ENCODE data around the gene XYLT1.
"Not testable (repeated sequence)": the region's sequence is repeated elsewhere in the genome, so short reads cannot be mapped to it uniquely, and the experiment has no call there.

XYLT1 gene

GRCh38 chr16:17335406-17335805 is 135.4 kb downstream of the XYLT1 start:
- H3K79me2 ChIP-seq (ENCODE audit: control insufficient read depth, insufficient read depth, low read length, unreplicated experiment), result peaks cover 11% of the 10 kb centered on the region
- H2AFZ ChIP-seq (ENCODE audit: low read length, unreplicated experiment); H3K4me3 ChIP-seq (ENCODE audit: low read depth, low read length); H3K36me3 ChIP-seq (ENCODE audit: insufficient read depth, low read length); H3K27me3 ChIP-seq (ENCODE audit: insufficient read depth, low read length); H3K27ac ChIP-seq (ENCODE audit: low read depth, low read length): not testable (repeated sequence)
- peaks cover 11% of the 10 kb centered on the region for H3K4me1 ChIP-seq (ENCODE audit: control insufficient read depth, insufficient read depth, low read length, unreplicated experiment)

- no peaks in the 10 kb centered on the region for H3K27me3 ChIP-seq (ENCODE audit: insufficient read depth, low read length)
- H3K27ac ChIP-seq (ENCODE audit: low read depth, low read length), result peak overlapping the region; percentile 57
- no peak overlapping the region for H2AFZ ChIP-seq (ENCODE audit: low read length, unreplicated experiment)
- H3K4me1 ChIP-seq (ENCODE audit: control insufficient read depth, insufficient read depth, low read length, unreplicated experiment), result peaks cover 7% of the 10 kb centered on the region
- peaks cover 14% of the 10 kb centered on the region for H3K79me2 ChIP-seq (ENCODE audit: control insufficient read depth, insufficient read depth, low read length, unreplicated experiment)
- no peak overlapping the region for H3K4me3 ChIP-seq (ENCODE audit: low read depth, low read length)
- H3K36me3 ChIP-seq (ENCODE audit: insufficient read depth, low read length), result no peaks in the 10 kb centered on the region
Observed at GRCh38 chr16:17334096-17334495, 136.7 kb downstream of the XYLT1 start.

- H3K27ac ChIP-seq (ENCODE audit: low read depth, low read length), result no peak overlapping the region
- H2AFZ ChIP-seq (ENCODE audit: low read length, unreplicated experiment), result no peak overlapping the region
- H3K36me3 ChIP-seq (ENCODE audit: insufficient read depth, low read length), result no peaks in the 10 kb centered on the region
- no peak overlapping the region for H3K4me3 ChIP-seq (ENCODE audit: low read depth, low read length)
- peaks cover 14% of the 10 kb centered on the region for H3K79me2 ChIP-seq (ENCODE audit: control insufficient read depth, insufficient read depth, low read length, unreplicated experiment)
- H3K27me3 ChIP-seq (ENCODE audit: insufficient read depth, low read length), result no peaks in the 10 kb centered on the region
- peaks cover 7% of the 10 kb centered on the region for H3K4me1 ChIP-seq (ENCODE audit: control insufficient read depth, insufficient read depth, low read length, unreplicated experiment)
Observed at GRCh38 chr16:17333229-17333628, 137.5 kb downstream of the XYLT1 start.

- Histone ChIP-seq H3K4me3 (ENCODE audit: low read depth, low read length) (no peak overlapping the region), H3K4me1 (ENCODE audit: control insufficient read depth, insufficient read depth, low read length, unreplicated experiment) (peaks cover 7% of the 10 kb centered on the region), H3K27me3 (ENCODE audit: insufficient read depth, low read length) (no peaks in the 10 kb centered on the region), H2AFZ (ENCODE audit: low read length, unreplicated experiment) (no peak overlapping the region), H3K79me2 (ENCODE audit: control insufficient read depth, insufficient read depth, low read length, unreplicated experiment) (peaks cover 14% of the 10 kb centered on the region), H3K36me3 (ENCODE audit: insufficient read depth, low read length) (no peaks in the 10 kb centered on the region), H3K27ac (ENCODE audit: low read depth, low read length) (no peak overlapping the region)
Observed at GRCh38 chr16:17331991-17332390, 138.8 kb downstream of the XYLT1 start.

- peaks cover 7% of the 10 kb centered on the region for H3K4me1 ChIP-seq (ENCODE audit: control insufficient read depth, insufficient read depth, low read length, unreplicated experiment)
Observed at GRCh38 chr16:17331071-17331607, 139.6 kb downstream of the XYLT1 start.

GRCh38 chr16:17330044-17330443 is 140.7 kb downstream of the XYLT1 start:
- no peak overlapping the region for H2AFZ ChIP-seq (ENCODE audit: low read length, unreplicated experiment)
- H3K27ac ChIP-seq (ENCODE audit: low read depth, low read length), result no peak overlapping the region
- no peak overlapping the region for H3K4me3 ChIP-seq (ENCODE audit: low read depth, low read length)
- H3K79me2 ChIP-seq (ENCODE audit: control insufficient read depth, insufficient read depth, low read length, unreplicated experiment), result peaks cover 14% of the 10 kb centered on the region
- peaks cover 7% of the 10 kb centered on the region for H3K4me1 ChIP-seq (ENCODE audit: control insufficient read depth, insufficient read depth, low read length, unreplicated experiment)
- no peaks in the 10 kb centered on the region for H3K36me3 ChIP-seq (ENCODE audit: insufficient read depth, low read length)
- no peaks in the 10 kb centered on the region for H3K27me3 ChIP-seq (ENCODE audit: insufficient read depth, low read length)

More at GRCh38 chr16:17331071-17331607, 139.6 kb downstream of the XYLT1 start:
- Histone ChIP-seq H3K27ac (ENCODE audit: low read depth, low read length) (no peak overlapping the region), H3K27me3 (ENCODE audit: insufficient read depth, low read length) (no peaks in the 10 kb centered on the region), H2AFZ (ENCODE audit: low read length, unreplicated experiment) (no peak overlapping the region), H3K79me2 (ENCODE audit: control insufficient read depth, insufficient read depth, low read length, unreplicated experiment) (peaks cover 14% of the 10 kb centered on the region), H3K4me3 (ENCODE audit: low read depth, low read length) (no peak overlapping the region), H3K36me3 (ENCODE audit: insufficient read depth, low read length) (no peaks in the 10 kb centered on the region)

- no peak overlapping the region for H3K27ac ChIP-seq (ENCODE audit: low read depth, low read length)
Observed at GRCh38 chr16:17329391-17329790, 141.4 kb downstream of the XYLT1 start.

GRCh38 chr16:17328932-17329331 is 141.8 kb downstream of the XYLT1 start:
- peaks cover 3% of the 10 kb centered on the region for H3K4me1 ChIP-seq (ENCODE audit: control insufficient read depth, insufficient read depth, low read length, unreplicated experiment)
- no peak overlapping the region for H3K4me3 ChIP-seq (ENCODE audit: low read depth, low read length)
- H3K79me2 ChIP-seq (ENCODE audit: control insufficient read depth, insufficient read depth, low read length, unreplicated experiment), result peaks cover 14% of the 10 kb centered on the region
- no peak overlapping the region for H2AFZ ChIP-seq (ENCODE audit: low read length, unreplicated experiment)
- no peaks in the 10 kb centered on the region for H3K27me3 ChIP-seq (ENCODE audit: insufficient read depth, low read length)
- no peak overlapping the region for H3K27ac ChIP-seq (ENCODE audit: low read depth, low read length)
- H3K36me3 ChIP-seq (ENCODE audit: insufficient read depth, low read length), result no peaks in the 10 kb centered on the region

More at GRCh38 chr16:17329391-17329790, 141.4 kb downstream of the XYLT1 start:
- Histone ChIP-seq H3K4me1 (ENCODE audit: control insufficient read depth, insufficient read depth, low read length, unreplicated experiment) (peaks cover 6% of the 10 kb centered on the region), H3K27me3 (ENCODE audit: insufficient read depth, low read length) (no peaks in the 10 kb centered on the region), H3K79me2 (ENCODE audit: control insufficient read depth, insufficient read depth, low read length, unreplicated experiment) (peaks cover 14% of the 10 kb centered on the region), H3K36me3 (ENCODE audit: insufficient read depth, low read length) (no peaks in the 10 kb centered on the region), H2AFZ (ENCODE audit: low read length, unreplicated experiment) (no peak overlapping the region), H3K4me3 (ENCODE audit: low read depth, low read length) (no peak overlapping the region)

- H3K79me2 ChIP-seq (ENCODE audit: control insufficient read depth, insufficient read depth, low read length, unreplicated experiment), result peaks cover 14% of the 10 kb centered on the region
Observed at GRCh38 chr16:17327664-17328335, 143.0 kb downstream of the XYLT1 start.

GRCh38 chr16:17325476-17326143 is 145.2 kb downstream of the XYLT1 start:
- no peak overlapping the region for H3K27ac ChIP-seq (ENCODE audit: low read depth, low read length)
- peaks cover 6% of the 10 kb centered on the region for H3K79me2 ChIP-seq (ENCODE audit: control insufficient read depth, insufficient read depth, low read length, unreplicated experiment)
- no peak overlapping the region for H3K4me3 ChIP-seq (ENCODE audit: low read depth, low read length)
- no peaks in the 10 kb centered on the region for H3K27me3 ChIP-seq (ENCODE audit: insufficient read depth, low read length)
- H3K4me1 ChIP-seq (ENCODE audit: control insufficient read depth, insufficient read depth, low read length, unreplicated experiment), result no peaks in the 10 kb centered on the region
- H3K36me3 ChIP-seq (ENCODE audit: insufficient read depth, low read length), result no peaks in the 10 kb centered on the region
- no peak overlapping the region for H2AFZ ChIP-seq (ENCODE audit: low read length, unreplicated experiment)

More at GRCh38 chr16:17327664-17328335, 143.0 kb downstream of the XYLT1 start:
- H3K4me3 ChIP-seq (ENCODE audit: low read depth, low read length), result no peak overlapping the region
- H3K36me3 ChIP-seq (ENCODE audit: insufficient read depth, low read length), result no peaks in the 10 kb centered on the region
- H3K27ac ChIP-seq (ENCODE audit: low read depth, low read length), result no peak overlapping the region
- H3K27me3 ChIP-seq (ENCODE audit: insufficient read depth, low read length), result no peaks in the 10 kb centered on the region
- H3K4me1 ChIP-seq (ENCODE audit: control insufficient read depth, insufficient read depth, low read length, unreplicated experiment), result no peaks in the 10 kb centered on the region
- H2AFZ ChIP-seq (ENCODE audit: low read length, unreplicated experiment), result no peak overlapping the region

GRCh38 chr16:17324451-17324850 is 146.3 kb downstream of the XYLT1 start:
- Histone ChIP-seq H2AFZ (ENCODE audit: low read length, unreplicated experiment) (no peak overlapping the region), H3K4me1 (ENCODE audit: control insufficient read depth, insufficient read depth, low read length, unreplicated experiment) (peaks cover 6% of the 10 kb centered on the region), H3K79me2 (ENCODE audit: control insufficient read depth, insufficient read depth, low read length, unreplicated experiment) (peaks cover 3% of the 10 kb centered on the region), H3K36me3 (ENCODE audit: insufficient read depth, low read length) (no peaks in the 10 kb centered on the region), H3K27me3 (ENCODE audit: insufficient read depth, low read length) (no peaks in the 10 kb centered on the region), H3K4me3 (ENCODE audit: low read depth, low read length) (no peak overlapping the region), H3K27ac (ENCODE audit: low read depth, low read length) (no peak overlapping the region)

All from ACC112 (cell line).